ENCODE measurements around the gene RXRA. TPM values are rescaled to one million over a fixed set of nuclear protein-coding genes. Genes with fewer than 3 reads are reported as not detected.

Gene RXRA
- polyA plus RNA-seq, 1 of the 3 experiments (the other 2 are of a cell fraction): 7.6 TPM

GRCh38 chr9:134336924-134337323, 10.7 kb downstream of the RXRA start:
- Histone ChIP-seq H3K9me2 (no peaks in the 10 kb centered on the region), H3K4me1 (ENCODE audit: control insufficient read depth in 1 of 2, insufficient read depth in 2 of 2, low read depth in 1 of 2, low read length in 1 of 2) (peaks cover 0 to 90% of the 10 kb centered on the region in 2 experiments; a peak in 1 of 4 replicates), H4K20me1 (ENCODE audit: insufficient read depth) (peaks cover 100% of the 10 kb centered on the region), H3K9ac (no peak overlapping the region), H3K9me3 (no peaks in the 10 kb centered on the region), H3F3A (replicated peaks; ENCODE audit: insufficient read depth) (no peaks in the 10 kb centered on the region), H3K27ac (ENCODE audit: low read depth in 2 of 2, low read length in 1 of 2) (no peak overlapping the region), H3K4me2 (no peak overlapping the region), H3K27me3 (ENCODE audit: insufficient read depth) (no peaks in the 10 kb centered on the region), H3K4me3 (ENCODE audit: low read depth in 2 of 2, low read length in 1 of 2) (no peak overlapping the region), H2AFZ (ENCODE audit: low read depth) (no peak overlapping the region), H3K79me2 (ENCODE audit: insufficient read depth) (peaks cover 79% of the 10 kb centered on the region), H3K36me3 (replicated peaks in 1 of 2; ENCODE audit: control insufficient read depth in 1 of 2, insufficient read depth in 2 of 2, low read length in 1 of 2) (no peaks in the 10 kb centered on the region)
- WGBS (ENCODE audit: low lambda C conversion rate): 97% methylated on average over 5 of the region's 8 CpGs
- POLR2A ChIA-PET: no interaction called here
- DNase-seq: no peak
- TF ChIP-seq IRF3 (IDR thresholded peaks at IDR 0.05; ENCODE audit: low read depth, low read length) (no peak), TCF12 (IDR thresholded peaks at IDR 0.05) (no peak), MEF2A (IDR thresholded peaks at IDR 0.05; ENCODE audit: borderline replicate concordance, low read depth) (no peak), CHD2 (IDR thresholded peaks at IDR 0.05; ENCODE audit: low read length, partially characterized antibody) (no peak), MXI1 (IDR thresholded peaks at IDR 0.05; ENCODE audit: low read depth, low read length) (no peak), RCOR1 (IDR thresholded peaks at IDR 0.05; ENCODE audit: low read length) (no peak), SIN3A (IDR thresholded peaks at IDR 0.05; ENCODE audit: borderline replicate concordance, low read depth, low read length) (no peak), TAF1 (IDR thresholded peaks at IDR 0.05; ENCODE audit: borderline replicate concordance, low read depth, low read length) (no peak), GABPA (IDR thresholded peaks at IDR 0.05; ENCODE audit: low read depth) (no peak), EP300 (IDR thresholded peaks at IDR 0.05; ENCODE audit: borderline replicate concordance in 1 of 2, low read depth in 1 of 2, low read length in 1 of 2) (no peak), ELF1 (IDR thresholded peaks at IDR 0.05) (no peak), FOXM1 (IDR thresholded peaks at IDR 0.05; ENCODE audit: low read depth) (no peak), REST (IDR thresholded peaks at IDR 0.05; ENCODE audit: low read depth, low read length) (no peak), GATA2 (CRISPR knock-in tag; IDR thresholded peaks at IDR 0.05) (no peak)
- CTCF ChIA-PET: interaction anchor here (0.7 kb wide), 1 partner anchor 112 kb away, joined by 3 read pairs; no protein-coding TSS in a partner anchor

- Histone ChIP-seq H3K9me3 (no peaks in the 10 kb centered on the region), H3K4me2 (no peak overlapping the region), H3K4me1 (ENCODE audit: control insufficient read depth in 1 of 2, insufficient read depth in 2 of 2, low read depth in 1 of 2, low read length in 1 of 2) (peaks cover 0 to 88% of the 10 kb centered on the region in 2 experiments; a peak in 1 of 4 replicates), H3K4me3 (ENCODE audit: low read depth in 2 of 2, low read length in 1 of 2) (no peak overlapping the region), H3K9ac (no peak overlapping the region), H4K20me1 (ENCODE audit: insufficient read depth) (peaks cover 100% of the 10 kb centered on the region), H3K79me2 (ENCODE audit: insufficient read depth) (peaks cover 77% of the 10 kb centered on the region), H3K27me3 (ENCODE audit: insufficient read depth) (no peaks in the 10 kb centered on the region), H3K27ac (ENCODE audit: low read depth in 2 of 2, low read length in 1 of 2) (peak overlapping the region in 1 of 2 experiments; percentile 86; a peak in 2 of 4 replicates), H3F3A (replicated peaks; ENCODE audit: insufficient read depth) (no peaks in the 10 kb centered on the region), H3K36me3 (replicated peaks in 1 of 2; ENCODE audit: control insufficient read depth in 1 of 2, insufficient read depth in 2 of 2, low read length in 1 of 2) (no peaks in the 10 kb centered on the region), H2AFZ (ENCODE audit: low read depth) (no peak overlapping the region), H3K9me2 (no peaks in the 10 kb centered on the region)
- POLR2A ChIA-PET: no interaction called here
- no peak for DNase-seq
- WGBS (ENCODE audit: low lambda C conversion rate): 98% methylated on average over 13 of the region's 13 CpGs
- TF ChIP-seq ZBTB33 (IDR thresholded peaks at IDR 0.05; ENCODE audit: borderline replicate concordance, low read depth) (no peak), FOXJ3 (CRISPR knock-in tag; IDR thresholded peaks at IDR 0.05) (no peak), MAX (IDR thresholded peaks at IDR 0.05; ENCODE audit: low read depth) (no peak), NFIC (IDR thresholded peaks at IDR 0.05; ENCODE audit: borderline replicate concordance) (no peak), FOSL2 (IDR thresholded peaks at IDR 0.05; ENCODE audit: borderline replicate concordance, low read depth) (no peak), MXI1 (IDR thresholded peaks at IDR 0.05; ENCODE audit: low read depth, low read length) (no peak), SMC3 (IDR thresholded peaks at IDR 0.05; ENCODE audit: low read depth, low read length) (no peak), SIN3A (IDR thresholded peaks at IDR 0.05; ENCODE audit: borderline replicate concordance, low read depth, low read length) (no peak), NRF1 (IDR thresholded peaks at IDR 0.05; ENCODE audit: low read depth, low read length) (no peak)
- CTCF ChIA-PET: interaction anchor here (1.0 to 1.2 kb wide), 2 partner anchors 13 to 106 kb away, joined by 3 to 5 read pairs; no protein-coding TSS in a partner anchor
Observed at GRCh38 chr9:134337469-134337868, 11.2 kb downstream of the RXRA start.
